Stimulated activated CD8-positive, alpha-beta memory T cell treated with anti-CD3 and anti-CD28 coated beads, Interleukin-7, amount 100 ng/mL, for 4 hours (primary cell): ENCODE measurements around the gene FCER1G.

ENCODE experiments used
- DNase-seq, 2 donors: peaks; one replicate each; pipeline ENCODE4 v3.0.0-alpha.2; 2020; ENCODE audit warnings: low read depth in 2 of 2

Gene FCER1G

DNA sequence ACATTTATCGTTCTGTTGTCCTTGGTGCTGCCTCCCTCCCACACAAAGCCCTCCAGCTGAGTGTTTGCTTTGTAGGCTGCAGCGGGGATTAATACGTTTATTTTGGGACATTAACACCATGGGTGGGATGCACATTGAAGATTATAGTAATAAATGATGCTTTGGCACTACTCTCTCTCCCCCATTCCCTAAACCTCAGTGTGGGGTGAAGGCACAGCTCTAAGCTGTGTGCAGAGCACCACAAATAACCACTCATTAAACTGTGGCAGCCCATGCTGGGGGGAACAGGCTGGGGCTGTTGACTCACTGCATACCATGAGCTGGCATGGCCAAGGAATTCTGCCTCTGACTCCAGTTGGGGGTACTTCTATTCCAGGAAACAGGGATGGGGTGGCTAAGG, 51.1 kb downstream of the FCER1G start:
- no peak for DNase-seq

DNA sequence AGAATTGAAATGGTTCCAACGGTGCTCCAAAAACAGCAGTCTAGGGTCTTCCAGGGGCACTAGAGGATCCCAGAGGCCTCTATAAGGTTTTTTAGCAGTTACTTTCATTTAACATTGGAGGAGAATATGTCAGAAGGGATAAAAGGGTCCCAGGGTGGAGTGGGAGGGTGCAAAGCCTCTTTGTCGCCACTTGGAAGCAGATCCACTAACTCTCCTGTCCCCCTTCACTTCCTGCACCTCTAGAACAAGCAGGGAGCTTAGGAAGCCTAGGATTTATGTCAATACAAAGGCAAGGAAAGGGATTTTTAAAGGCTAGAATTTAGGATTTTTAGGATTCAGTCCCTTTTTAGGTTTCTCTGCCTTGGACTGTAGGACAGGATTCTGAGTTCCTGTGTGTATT, 51.7 kb downstream of the FCER1G start:
- DNase-seq = no peak

DNA sequence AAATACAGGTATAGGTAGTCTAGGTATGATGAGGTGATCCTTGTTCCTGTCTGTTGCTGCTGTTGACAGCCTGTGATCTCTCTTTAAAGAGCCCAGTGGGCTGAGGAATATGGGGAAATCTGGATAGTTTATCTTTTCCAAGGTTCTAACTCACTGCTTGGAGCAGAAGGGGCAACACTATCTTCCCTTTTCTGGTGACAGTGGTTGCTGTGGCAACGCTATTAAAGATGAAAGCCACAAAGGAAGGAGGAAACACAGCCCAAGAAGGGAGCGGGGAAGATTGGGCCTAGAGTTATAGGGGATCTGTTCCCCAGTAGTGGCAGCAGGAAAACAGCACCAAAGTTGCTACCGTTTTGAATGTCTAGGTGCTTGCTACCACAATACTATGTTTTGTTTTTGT, 52.2 kb downstream of the FCER1G start:
- DNase-seq = no peak
